Glomerular endothelial cell (primary cell): ENCODE results near the gene CENATAC. TPM values are rescaled to one million over a fixed set of nuclear protein-coding genes. Genes with fewer than 3 reads are reported as not detected.
"Not testable (repeated sequence)": the region's sequence is repeated elsewhere in the genome, so short reads cannot be mapped to it uniquely, and the experiment has no call there.

Source experiments
- DNase-seq: peaks from one replicate; pipeline ENCODE4 v3.0.0-alpha.2; 2011; ENCODE audit warnings: low read depth, low spot score; ENCODE audit errors: extremely low read depth
- total RNA-seq: library from RNA; depleted of rRNA; stranded (reverse); fragments of >200 nt; gene quantifications from 2 replicates; pipeline ENCODE4 v1.2.3, GENCODE V29; 2015

The CENATAC gene
- total RNA-seq, 1 donor from 2014 or later: 16.6 TPM

- DNase-seq: no peak
Observed at GRCh38 chr11:119051440-119052162, 53.7 kb downstream of the CENATAC start.

GRCh38 chr11:119052163-119052814 lies 54.4 kb downstream of the CENATAC start:
- no peak for DNase-seq

- no peak for DNase-seq
Observed at GRCh38 chr11:119054418-119054817, 56.5 kb downstream of the CENATAC start.

GRCh38 chr11:119055901-119056300 lies 58.0 kb downstream of the CENATAC start:
- no peak for DNase-seq

GRCh38 chr11:119056421-119056999 lies 58.6 kb downstream of the CENATAC start:
- no peak for DNase-seq

GRCh38 chr11:119057000-119057769 lies 59.2 kb downstream of the CENATAC start, which contains the start of gene HYOU1:
TSS of gene HYOU1 (minus strand) at chr11:119057205. CDS start at chr11:119056160, 1,045 bp downstream.
- DNase-seq: no peak

GRCh38 chr11:119059128-119059527 lies 61.2 kb downstream of the CENATAC start:
- DNase-seq: not testable (repeated sequence)

- no peak for DNase-seq
Observed at GRCh38 chr11:119061256-119061655, 63.3 kb downstream of the CENATAC start.

GRCh38 chr11:119062779-119063178 lies 64.8 kb downstream of the CENATAC start:
- DNase-seq: no peak

GRCh38 chr11:119065369-119065768 lies 67.4 kb downstream of the CENATAC start:
- DNase-seq: no peak

Other genes with a start within 250 kb of the CENATAC start
- 101 and 110 TPM in 2 replicates for gene DDX6, start 207.0 kb upstream of the CENATAC start, total RNA-seq
- not detected in 2 replicates for gene CXCR5, start 114.2 kb upstream of the CENATAC start, total RNA-seq
- gene BCL9L, start 72.2 kb upstream of the CENATAC start, total RNA-seq: 30.8 and 39.1 TPM in 2 replicates
- gene UPK2, start 41.8 kb upstream of the CENATAC start, total RNA-seq: not detected in 2 replicates
- gene FOXR1, start 26.4 kb upstream of the CENATAC start, total RNA-seq: not detected in 2 replicates
- 1,518 and 2,158 TPM in 2 replicates for gene RPS25, start 20.2 kb downstream of the CENATAC start, total RNA-seq
- 76.3 and 91.1 TPM in 2 replicates for gene TRAPPC4, start 20.6 kb downstream of the CENATAC start, total RNA-seq
- 19.0 and 23.0 TPM in 2 replicates for gene SLC37A4, start 32.7 kb downstream of the CENATAC start, total RNA-seq
- 144 and 195 TPM in 2 replicates for gene HYOU1, start 59.1 kb downstream of the CENATAC start, total RNA-seq
- gene VPS11, start 69.7 kb downstream of the CENATAC start, total RNA-seq: 36.9 and 40.3 TPM in 2 replicates
- gene HMBS, start 86.7 kb downstream of the CENATAC start, total RNA-seq: 8.6 and 10.1 TPM in 2 replicates
- 18.6 and 45.5 TPM in 2 replicates for gene DPAGT1, start 103.7 kb downstream of the CENATAC start, total RNA-seq
- 8.9 and 13.2 TPM in 2 replicates for gene C2CD2L, start 109.2 kb downstream of the CENATAC start, total RNA-seq
- gene HINFP, start 123.4 kb downstream of the CENATAC start, total RNA-seq: 13.0 and 17.3 TPM in 2 replicates
- gene ABCG4, start 150.9 kb downstream of the CENATAC start, total RNA-seq: 0.29 and 1.2 TPM in 2 replicates
- gene NLRX1, start 170.6 kb downstream of the CENATAC start, total RNA-seq: 21.6 and 23.3 TPM in 2 replicates
- gene NHERF4, start 187.3 kb downstream of the CENATAC start, total RNA-seq: not detected in 2 replicates
- gene CBL, start 208.2 kb downstream of the CENATAC start, total RNA-seq: 30.6 and 38.7 TPM in 2 replicates